Endothelial cell of umbilical vein (primary cell): Measurements from ENCODE around the gene PTPRZ1.

Experiments
- EZH2 ChIP-seq: IDR thresholded peaks from 2 replicates; pipeline ENCODE4 v1.6.1; 2012; ENCODE audit warnings: borderline replicate concordance, low read depth, mild to moderate bottlenecking, moderate library complexity, low read length, inconsistent platforms; ENCODE audit not compliant: severe bottlenecking
- GATA2 ChIP-seq: IDR thresholded peaks from 2 replicates; pipeline ENCODE4 v1.7.0; 2011; ENCODE audit warnings: low read depth, mild to moderate bottlenecking, moderate library complexity, mixed read lengths, low read length; ENCODE audit not compliant: insufficient read length, insufficient read depth
- JUN ChIP-seq: IDR thresholded peaks from 2 replicates; pipeline ENCODE4 v1.6.1; 2011; ENCODE audit warnings: borderline replicate concordance, low read depth; ENCODE audit not compliant: insufficient read length, insufficient read depth
- POLR2A ChIP-seq: IDR thresholded peaks from 2 replicates; pipeline ENCODE4 v1.6.1; 2012; ENCODE audit warnings: low read depth, mild to moderate bottlenecking, control low read depth, low read length
- POLR2AphosphoS5 ChIP-seq: IDR thresholded peaks from 2 replicates; pipeline ENCODE4 v1.6.1; 2012; ENCODE audit warnings: low read depth, mild to moderate bottlenecking, control low read depth, low read length, moderate library complexity; ENCODE audit not compliant: insufficient read depth
- TF ChIP-seq, protein P1 (sequence below), 2 donors: IDR thresholded peaks; 1 replicate in 1 of 2; 2 replicates in 1 of 2; pipeline ENCODE4 v1.5.1; 2011; ENCODE audit warnings: low read length in 2 of 2, mild to moderate bottlenecking in 2 of 2, moderate library complexity in 2 of 2, control low read depth in 1 of 2, inconsistent platforms in 1 of 2, low read depth in 1 of 2; ENCODE audit not compliant: insufficient read depth in 1 of 2; ENCODE audit errors: extremely low read depth in 1 of 2

GRCh38 chr7:121924269-121925186 is 51.6 kb downstream of the PTPRZ1 start:
- TF ChIP-seq POLR2AphosphoS5 (no peak), EZH2 (no peak), POLR2A (no peak), JUN (no peak), GATA2 (no peak)
- TF ChIP-seq, protein P1, sequence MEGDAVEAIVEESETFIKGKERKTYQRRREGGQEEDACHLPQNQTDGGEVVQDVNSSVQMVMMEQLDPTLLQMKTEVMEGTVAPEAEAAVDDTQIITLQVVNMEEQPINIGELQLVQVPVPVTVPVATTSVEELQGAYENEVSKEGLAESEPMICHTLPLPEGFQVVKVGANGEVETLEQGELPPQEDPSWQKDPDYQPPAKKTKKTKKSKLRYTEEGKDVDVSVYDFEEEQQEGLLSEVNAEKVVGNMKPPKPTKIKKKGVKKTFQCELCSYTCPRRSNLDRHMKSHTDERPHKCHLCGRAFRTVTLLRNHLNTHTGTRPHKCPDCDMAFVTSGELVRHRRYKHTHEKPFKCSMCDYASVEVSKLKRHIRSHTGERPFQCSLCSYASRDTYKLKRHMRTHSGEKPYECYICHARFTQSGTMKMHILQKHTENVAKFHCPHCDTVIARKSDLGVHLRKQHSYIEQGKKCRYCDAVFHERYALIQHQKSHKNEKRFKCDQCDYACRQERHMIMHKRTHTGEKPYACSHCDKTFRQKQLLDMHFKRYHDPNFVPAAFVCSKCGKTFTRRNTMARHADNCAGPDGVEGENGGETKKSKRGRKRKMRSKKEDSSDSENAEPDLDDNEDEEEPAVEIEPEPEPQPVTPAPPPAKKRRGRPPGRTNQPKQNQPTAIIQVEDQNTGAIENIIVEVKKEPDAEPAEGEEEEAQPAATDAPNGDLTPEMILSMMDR (IDR thresholded peaks at IDR 0.05; ENCODE audit: extremely low read depth in 1 of 2, insufficient read depth in 1 of 2, low read depth in 1 of 2, low read length in 2 of 2): no peak
